Measurements from ENCODE around the gene ARHGAP45.
A peak's percentile ranks its signal among the peaks of the same experiment; 100 is the strongest.

The ARHGAP45 gene

DNA sequence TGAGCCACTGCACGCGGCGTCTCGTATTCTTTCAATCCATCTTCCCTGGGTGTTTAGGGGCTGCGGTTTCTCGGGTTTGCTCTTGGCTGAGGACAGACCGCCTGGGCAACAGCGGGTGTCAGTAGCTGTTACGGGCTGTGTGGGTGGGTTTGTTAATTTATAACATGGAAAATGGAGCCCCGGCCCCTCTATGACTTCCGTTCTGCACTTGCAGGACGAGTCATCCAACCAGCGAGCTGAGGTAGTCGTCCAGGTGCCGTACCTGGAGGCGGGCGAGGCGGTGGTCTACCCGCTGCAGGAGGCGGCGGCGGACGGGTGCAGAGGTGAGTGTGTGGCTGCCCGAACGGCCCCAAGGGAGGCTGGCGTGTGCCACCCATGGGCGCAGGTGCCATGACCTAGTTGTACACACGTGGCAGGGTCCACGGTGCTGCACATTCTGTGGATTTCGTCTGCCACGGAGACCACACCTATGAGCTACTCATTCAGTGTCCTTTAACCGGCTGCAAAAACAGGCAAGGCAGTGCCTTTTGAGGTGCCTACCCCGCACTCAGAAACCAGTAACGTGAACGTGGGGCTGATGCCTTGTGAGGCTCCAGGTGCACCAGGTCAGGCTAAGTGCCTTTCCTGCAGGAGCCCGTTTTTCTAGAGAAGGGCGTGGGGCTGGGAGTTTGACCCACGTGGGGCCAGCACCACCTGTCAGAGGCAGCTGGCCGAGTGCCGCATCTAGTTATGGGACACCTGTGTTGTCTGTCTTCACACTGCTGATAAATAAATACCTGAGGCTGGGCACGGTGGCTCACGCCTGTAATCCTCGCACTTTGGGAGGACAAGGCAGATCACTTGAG is 17.3 kb downstream of the ARHGAP45 start:
- no peak for DNase-seq (ENCODE audit: low read depth in 4 of 4, low spot score in 1 of 4)

DNA sequence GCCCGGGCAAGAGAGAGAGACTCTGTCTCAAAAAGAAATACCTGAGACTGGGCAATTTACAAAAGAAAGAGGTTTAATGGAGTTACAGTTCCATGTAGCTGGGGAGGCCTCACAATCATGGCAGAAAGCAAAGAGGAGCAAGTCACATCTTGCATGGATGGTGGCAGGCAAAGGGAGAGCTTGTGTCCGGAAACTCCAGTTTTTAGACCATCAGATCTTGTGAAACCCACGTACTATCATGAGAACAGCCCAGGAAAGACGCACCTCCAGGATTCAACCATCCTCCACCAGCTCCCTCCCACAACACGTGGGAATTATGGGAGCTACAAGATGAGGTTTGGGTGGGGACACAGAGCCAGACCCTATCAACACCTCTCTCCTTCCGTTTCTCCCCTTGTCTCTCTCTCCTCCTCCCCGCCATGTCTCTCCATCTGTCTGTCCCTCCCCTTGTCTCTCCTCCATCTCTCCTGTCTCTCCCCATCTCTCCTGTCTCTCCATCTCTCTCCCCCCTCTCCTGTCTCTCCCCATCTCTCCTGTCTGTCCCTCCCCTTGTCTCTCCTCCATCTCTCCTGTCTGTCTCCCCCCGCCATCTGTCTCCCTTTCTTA is 18.2 kb downstream of the ARHGAP45 start:
- DNase-seq (ENCODE audit: low read depth in 4 of 4, low spot score in 1 of 4), result no peak

DNA sequence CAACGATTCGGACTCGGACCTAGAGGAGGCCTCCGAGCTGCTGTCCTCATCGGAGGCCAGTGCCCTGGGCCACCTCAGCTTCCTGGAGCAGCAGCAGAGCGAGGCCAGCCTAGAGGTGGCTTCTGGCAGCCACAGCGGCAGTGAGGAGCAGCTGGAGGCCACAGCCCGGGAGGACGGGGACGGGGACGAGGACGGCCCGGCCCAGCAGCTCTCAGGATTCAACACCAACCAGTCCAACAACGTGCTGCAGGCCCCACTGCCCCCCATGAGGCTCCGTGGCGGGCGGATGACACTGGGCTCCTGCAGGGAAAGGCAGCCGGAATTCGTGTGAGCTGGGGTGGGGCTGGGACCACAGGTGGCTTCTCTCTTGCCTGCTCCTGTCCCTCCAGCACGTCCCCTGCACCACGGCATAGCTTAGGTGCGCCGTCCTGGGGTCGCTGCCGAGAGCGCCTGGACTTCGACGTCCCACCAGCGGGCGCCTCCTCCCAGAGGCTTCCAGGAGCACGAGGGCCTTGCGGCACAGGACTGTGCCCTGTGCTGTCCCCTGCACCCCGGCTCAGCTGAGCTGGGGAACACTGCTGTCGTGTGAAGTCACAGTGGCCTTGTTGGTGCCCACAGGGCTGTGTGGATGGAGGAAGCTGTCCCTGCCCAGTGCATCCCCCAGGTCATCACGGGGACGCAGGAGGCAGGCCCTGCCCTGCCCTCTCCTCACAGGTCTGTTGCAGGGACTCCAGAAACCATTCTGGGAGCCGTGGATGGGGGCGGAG is 18.9 kb downstream of the ARHGAP45 start:
- no peak for DNase-seq (ENCODE audit: low read depth in 4 of 4, low spot score in 1 of 4)

DNA sequence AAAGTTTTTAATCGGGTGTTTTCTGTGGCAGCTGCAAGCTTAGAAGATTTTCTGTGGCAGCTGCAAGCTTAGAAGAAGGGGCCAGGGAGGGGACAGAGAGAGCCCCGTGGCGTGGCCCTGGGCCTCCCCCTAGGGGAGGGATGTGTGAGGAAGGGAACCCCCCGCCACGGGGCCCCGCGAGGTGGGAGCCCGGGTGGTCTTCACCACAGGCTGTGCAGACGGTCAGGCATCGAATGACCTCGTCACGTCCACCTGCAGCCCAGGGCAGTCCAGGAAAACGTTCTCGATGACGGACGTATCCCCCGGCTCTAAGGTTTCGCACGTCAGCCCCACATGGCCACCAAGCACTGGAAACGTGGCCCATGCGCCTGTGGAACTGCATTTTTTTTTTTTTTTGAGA is 19.6 kb downstream of the ARHGAP45 start:
- no peak for DNase-seq (ENCODE audit: low read depth in 4 of 4, low spot score in 1 of 4)

DNA sequence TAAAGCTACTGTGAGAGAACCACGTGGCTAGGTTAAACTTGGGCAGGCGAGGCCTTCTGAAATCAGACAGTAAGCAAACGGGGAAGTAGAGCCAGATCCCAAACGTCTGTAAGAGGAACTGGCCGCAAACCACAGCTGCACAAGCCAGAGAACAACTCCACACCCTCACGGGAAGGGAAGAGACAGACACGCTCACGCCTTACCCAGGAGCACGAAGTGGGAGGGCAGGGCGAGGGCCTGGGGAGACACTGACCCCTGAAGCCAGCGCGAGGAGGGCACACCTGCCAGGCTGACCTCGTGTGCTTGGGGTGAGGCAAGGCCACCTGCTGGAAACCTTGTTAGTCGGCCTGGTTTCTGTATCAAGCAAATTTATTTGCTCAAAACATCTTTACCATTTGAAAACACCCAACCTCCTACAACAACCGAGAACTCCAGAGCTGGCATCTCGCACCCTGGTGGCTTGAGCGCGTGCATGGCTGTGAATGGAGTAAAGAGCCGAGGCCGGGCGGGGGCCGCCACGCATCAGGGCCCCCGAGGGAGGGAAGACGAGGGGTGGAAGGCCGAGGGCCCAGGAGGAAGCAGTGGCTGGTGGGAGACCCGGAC is 20.9 kb downstream of the ARHGAP45 start:
- DNase-seq (ENCODE audit: low read depth in 4 of 4, low spot score in 1 of 4), result no peak

DNA sequence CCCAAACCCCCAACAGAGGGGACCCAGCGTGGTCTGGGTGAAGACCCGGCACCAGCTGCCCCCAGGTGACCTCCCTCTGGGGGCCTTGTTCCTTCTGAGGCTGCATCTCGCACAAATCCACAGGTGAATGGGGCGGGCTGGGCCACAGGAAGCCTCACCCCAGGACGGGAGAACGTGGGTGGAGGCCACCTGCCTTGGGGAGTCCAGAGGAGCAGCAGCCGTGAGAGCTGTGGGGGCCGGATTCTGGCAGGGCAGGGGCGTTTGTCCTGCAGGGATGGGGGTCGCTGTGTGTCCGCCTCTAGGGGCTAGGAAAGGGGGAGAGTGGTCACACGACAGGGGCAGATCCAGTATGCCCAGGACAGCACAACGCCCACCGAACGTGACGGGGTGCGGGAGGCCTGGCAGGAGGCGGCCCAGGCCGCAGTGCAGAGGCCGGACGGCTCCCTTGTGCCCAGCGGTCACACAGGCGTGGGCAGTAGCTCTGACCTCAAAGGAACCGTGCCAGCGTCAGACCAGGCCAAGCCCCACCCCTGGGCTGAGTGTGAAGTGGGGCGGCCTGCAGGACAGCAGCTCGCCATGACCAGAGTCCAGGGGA is 21.5 kb downstream of the ARHGAP45 start:
- no peak for DNase-seq (ENCODE audit: low read depth in 4 of 4, low spot score in 1 of 4)

DNA sequence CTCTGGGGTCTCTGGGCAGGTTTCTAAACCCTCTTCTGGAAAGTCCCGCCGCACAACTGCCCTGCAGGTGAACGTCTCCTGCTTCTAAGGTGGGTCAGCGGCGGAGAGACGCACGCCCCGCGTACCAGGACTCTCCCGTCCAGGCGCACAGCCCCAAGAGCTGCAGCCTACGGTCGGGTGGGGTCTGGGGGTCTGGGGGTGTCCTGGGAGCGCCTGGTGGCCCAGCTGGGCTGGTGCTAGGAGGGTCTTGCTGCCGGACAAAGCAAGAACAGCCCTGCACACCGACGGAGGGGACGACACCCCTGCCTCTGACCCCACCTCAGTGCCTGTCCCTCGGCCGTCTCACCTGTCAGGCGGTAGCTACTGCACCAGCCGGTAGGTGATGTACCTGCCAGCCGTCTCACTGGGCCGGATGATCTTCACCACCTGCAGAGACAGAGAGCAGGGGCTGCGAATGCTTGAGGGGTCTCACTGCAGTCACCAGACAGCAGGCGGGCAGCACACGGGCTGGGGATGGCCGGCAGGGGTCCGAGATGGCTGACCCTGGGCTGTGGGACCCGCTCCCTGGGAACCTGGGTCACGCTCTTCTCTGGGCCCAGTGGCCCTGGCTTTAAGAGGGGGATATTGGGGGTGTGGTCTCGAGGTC is 22.3 kb downstream of the ARHGAP45 start:
- no peak for DNase-seq (ENCODE audit: low read depth in 4 of 4, low spot score in 1 of 4)

DNA sequence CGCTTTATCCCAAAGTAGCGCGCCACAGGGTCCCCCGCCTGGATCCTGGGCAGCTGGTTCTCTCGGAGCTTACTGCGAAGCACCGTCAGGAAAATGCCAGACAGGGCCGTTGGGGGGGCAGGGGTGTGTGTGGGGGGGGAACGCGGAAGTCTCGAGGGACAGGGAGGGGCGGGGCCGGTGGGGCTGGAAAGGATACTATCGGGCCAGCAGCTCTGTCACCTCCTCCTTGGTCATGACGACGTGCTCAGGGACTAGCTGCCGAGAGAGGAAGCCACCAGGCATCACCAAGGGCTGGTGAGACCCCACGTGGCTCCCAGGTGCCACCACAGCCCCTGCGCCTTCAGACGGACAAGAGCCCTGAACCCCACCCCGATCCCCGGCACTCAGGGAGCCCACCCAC is 22.9 kb downstream of the ARHGAP45 start:
- DNase-seq (ENCODE audit: low read depth in 4 of 4, low spot score in 1 of 4), result no peak

DNA sequence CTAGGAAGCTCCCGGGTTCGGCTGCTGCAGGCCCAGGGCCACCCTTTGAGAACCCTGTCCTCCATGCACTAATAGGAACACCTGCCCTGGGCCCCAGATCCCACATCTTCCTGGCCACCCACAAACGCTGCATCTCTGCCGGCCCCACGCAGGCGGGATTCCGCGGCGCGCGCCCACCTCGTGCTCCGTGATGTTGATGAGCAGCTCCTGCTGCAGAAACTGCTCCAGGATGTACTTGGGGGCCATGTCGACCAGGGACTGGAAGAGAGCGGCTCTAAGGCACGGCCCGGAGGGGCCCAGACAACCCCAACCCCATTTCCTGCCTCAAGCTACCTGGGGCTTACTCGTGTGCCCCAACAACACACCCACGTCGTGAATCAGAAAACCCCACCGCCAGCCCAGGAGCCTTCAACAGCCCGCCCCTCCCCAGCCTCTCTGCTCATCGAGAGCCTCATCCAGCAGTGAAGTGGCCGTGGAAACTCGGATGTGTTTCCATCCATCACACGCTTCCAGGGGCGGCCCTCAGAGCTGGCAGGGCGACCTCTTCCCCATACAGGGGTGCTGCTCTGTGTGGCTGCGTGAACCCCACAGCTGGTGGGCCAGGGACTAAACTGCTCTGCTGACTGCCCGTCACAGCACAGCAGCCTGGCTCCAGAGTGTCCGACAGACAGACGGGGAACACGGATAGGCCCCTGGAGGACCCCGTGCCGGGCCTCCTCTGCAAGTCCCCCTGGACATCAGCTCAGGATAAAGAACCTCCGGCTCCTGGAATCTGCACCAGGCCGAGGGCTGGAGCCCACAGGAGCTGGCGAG is 24.0 kb downstream of the ARHGAP45 start:
- no peak for DNase-seq (ENCODE audit: low read depth in 4 of 4, low spot score in 1 of 4)

DNA sequence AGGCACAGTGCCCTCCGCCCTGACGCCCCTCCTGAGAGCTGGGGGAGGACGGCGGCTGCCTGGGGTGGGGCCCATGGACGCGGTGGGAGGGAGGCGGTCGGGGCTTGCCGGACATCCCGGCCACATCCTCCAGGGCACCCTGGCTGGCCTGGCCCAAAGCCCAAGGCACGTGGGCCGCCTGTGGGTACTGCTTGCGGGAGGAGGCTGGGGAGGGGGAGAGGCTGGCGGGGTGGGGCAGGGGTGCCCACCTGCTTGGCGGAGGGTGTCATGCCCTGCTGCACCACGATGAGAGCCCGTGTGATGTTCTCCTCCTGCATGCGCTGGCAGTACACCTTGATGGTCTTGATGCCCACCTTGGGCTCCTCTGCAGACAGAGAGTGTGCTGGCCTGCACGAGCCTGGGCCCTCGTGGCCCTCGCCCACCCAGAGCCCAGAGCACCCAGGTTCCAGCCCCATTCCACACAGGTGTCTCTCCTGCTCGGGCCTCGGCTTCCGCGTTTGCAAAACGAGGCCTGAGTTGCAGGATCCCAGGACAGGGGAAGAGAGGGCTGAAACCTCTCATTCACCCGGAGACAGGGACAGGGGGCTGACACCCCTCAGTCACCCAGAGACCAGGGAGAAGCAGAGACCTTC is 24.7 kb downstream of the ARHGAP45 start:
- DNase-seq (ENCODE audit: low read depth in 4 of 4, low spot score in 1 of 4), result no peak

DNA sequence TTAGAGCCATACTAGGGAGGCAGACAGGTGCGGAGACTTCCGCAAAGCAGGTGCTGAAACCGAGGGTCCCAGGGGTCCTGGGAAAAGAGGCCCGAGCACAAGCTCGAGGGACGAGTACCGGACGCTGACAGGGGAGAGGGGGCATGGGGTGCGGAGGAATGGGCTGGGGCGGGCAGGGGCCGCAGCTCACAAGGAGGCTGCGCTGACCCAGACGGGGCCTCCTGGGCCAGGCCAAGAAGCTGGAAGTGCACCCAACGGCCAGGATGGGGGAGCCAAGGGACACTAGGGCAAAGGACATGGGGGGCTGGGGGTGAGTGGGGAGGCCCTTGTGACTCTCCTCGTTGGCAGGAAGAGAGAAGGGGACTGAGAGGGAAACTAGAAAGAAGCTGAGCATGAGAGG is 26.4 kb downstream of the ARHGAP45 start:
- DNase-seq (ENCODE audit: low read depth in 4 of 4, low spot score in 1 of 4), result no peak

DNA sequence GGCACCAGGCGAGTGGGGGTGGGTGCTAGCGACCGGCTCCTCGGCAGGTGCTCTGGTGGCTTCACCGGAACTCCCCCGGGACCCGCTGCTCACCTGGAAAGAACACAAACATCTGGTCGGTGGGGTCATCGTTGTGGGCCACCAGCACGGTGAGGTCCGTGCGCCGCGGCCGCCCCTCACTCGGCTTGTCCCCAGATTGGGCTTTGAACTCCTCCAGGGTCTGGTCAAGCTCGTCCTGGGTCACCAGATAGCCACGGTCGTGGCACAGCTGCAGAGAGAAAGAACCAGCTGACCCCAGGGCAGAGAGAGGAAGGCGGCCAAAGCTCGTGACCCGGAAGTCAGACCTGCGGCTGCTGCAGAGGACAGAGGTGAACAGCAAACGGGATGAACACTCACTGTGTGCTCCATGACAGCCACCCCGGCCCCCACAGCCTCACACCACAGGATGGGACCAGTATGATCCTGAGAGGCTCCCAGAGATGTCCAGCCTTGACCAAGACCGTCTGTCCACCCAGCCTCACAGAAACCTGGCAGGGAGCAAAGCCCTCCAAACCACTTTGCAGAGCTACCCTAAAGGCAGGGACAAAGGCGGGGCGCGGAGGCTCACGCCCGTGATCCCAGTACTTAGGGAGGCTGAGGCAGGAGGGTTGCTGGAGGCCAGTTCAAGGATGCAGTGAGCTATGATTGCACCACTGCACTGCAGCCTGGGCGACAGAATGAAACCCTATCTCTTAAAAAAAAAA is 27.0 kb downstream of the ARHGAP45 start:
- no peak for DNase-seq (ENCODE audit: low read depth in 4 of 4, low spot score in 1 of 4)

DNA sequence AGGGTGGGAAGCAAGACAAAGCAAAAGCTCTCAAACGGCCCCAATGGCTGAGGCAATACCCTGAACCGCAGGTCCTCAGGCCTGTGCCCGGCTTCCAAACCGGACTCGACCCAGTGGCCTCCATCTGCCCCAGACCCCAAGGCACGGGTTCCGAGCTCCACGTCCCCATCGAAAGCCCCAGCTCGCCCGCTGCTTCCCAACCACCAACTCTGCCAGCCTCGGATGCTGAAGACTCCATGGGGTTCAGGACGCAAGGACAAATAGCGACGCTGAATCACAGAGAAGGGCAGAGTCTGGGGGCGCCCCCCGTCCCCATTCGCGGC is 27.6 kb downstream of the ARHGAP45 start:
- no peak for DNase-seq (ENCODE audit: low read depth in 4 of 4, low spot score in 1 of 4)

DNA sequence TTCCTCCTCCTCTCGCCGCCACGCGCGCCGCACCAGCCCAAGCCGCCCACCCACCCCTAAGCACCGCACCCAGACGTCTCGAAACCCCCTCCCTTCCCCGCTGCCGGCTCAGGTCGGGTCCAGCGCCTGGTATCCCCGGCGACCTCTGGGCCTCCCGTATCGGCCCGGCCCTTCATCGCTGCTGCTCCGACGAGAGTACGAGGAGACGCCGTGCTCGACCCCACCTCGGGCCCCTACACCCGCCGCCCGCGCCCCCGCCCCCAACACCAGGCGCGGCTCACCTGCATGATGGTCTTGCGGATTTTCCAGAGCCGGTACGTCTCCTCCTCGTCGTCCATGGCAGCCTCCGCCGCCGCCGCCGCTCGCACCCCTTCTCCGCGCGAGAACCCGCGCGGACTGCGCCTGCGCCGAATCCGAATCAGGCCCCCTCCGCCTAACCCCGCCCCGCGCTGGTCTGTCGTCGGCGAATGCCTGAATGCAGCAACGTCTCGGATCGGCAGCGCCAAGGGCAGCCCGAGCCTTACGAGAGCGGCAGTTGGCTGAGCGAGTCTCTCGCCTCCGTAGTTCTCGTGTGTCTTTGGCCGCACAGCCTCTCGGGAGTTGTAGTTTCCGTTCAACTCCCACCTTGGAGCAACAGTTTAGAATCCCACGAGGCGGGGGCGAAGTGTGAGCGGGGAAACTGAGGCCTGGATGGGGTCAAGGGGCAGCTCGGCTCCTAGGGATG is 28.2 kb downstream of the ARHGAP45 start, which contains the start of gene POLR2E:
TSS of gene POLR2E (minus strand) at position 398 of the 724 bp plus-strand sequence. CDS start at position 338, 60 bp downstream.
- DNase-seq (ENCODE audit: low read depth in 4 of 4, low spot score in 1 of 4), result peak; percentile 94 to 98 (median 96)

DNA sequence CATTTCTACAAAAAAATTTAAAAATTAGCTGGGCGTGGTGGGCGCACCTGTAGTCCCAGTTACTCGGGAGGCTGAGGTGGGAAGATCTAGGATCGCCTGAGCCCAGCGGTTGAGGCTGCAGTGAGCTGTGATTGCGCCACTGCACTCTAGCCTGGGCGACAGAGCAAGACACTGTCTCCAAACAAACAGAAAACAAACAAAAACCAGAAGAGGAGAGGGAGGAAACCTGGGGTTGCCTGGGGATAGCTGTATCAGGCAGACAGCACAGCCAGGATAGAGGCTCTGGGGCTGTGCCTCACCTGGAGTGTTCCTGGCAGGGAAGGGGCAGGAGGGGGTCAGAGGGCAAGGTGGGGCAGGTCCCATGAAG is 30.8 kb downstream of the ARHGAP45 start:
- DNase-seq (ENCODE audit: low read depth in 4 of 4, low spot score in 1 of 4), result no peak

DNA sequence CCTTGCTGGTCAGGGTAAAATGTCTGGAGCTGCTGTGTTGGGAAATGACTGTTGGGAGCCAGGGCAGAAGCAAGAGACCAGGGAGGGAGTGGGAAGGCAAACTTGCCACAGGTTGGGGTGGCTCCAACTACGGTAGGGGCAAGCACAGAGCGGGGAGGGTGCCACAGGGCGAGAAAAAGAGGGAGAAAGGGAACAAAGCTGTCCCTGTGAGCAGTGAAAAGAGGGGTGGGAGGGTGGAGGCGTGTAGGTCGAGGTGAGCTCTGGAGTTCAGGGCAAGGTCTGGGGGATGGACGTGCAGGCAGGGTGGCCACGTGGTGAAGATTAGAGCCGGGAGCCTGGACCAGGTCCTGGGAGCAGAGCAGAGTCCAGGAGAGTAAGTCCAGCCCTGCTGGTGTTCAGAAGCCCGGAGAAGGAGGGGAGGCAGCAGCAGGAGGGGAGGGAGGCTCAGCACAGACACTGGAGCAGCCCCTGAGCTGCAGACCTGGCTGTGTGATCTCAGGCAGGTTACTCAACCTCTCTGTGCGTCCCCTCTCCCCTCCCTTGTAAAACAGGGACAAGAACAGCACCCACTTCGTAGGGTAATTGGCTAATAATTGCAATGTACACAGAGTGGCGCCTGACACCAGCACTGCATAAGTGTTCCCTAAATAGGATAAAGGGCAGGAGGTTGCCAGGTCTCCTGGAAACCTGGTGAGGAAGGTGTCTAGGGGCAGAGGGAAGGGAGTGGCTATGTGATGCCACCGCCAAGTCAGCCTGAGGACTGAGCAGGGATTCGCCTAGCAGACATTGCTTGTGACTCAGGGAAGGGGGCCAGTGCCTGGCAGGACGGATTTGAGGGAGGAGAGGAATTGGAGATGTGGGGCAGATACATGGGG is 31.4 kb downstream of the ARHGAP45 start:
- DNase-seq (ENCODE audit: low read depth in 4 of 4, low spot score in 1 of 4), result no peak

DNA sequence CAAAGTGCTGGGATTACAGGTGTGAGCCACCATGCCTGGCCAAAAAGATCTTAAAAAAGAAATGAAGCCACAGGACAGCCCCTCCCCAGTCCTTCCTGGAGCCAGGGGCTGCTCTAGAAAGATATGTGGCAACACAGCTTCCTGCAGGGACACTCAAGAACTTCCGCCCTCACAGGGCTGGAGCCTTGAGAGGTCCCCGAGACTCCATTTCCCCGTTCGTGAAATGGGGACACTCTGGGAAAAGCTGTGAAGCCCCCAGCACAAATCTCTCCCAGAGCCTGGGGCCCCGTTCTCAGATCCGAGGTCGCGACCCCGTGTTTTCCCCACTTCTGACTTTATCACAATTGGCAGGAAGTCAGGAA is 34.4 kb downstream of the ARHGAP45 start:
- DNase-seq (ENCODE audit: low read depth in 4 of 4, low spot score in 1 of 4), result no peak
